ENCODE measurements around the gene SQSTM1.

- TF ChIP-seq, protein P1, sequence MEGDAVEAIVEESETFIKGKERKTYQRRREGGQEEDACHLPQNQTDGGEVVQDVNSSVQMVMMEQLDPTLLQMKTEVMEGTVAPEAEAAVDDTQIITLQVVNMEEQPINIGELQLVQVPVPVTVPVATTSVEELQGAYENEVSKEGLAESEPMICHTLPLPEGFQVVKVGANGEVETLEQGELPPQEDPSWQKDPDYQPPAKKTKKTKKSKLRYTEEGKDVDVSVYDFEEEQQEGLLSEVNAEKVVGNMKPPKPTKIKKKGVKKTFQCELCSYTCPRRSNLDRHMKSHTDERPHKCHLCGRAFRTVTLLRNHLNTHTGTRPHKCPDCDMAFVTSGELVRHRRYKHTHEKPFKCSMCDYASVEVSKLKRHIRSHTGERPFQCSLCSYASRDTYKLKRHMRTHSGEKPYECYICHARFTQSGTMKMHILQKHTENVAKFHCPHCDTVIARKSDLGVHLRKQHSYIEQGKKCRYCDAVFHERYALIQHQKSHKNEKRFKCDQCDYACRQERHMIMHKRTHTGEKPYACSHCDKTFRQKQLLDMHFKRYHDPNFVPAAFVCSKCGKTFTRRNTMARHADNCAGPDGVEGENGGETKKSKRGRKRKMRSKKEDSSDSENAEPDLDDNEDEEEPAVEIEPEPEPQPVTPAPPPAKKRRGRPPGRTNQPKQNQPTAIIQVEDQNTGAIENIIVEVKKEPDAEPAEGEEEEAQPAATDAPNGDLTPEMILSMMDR (IDR thresholded peaks at IDR 0.05): no peak
- TF ChIP-seq EP300 (IDR thresholded peaks at IDR 0.05) (no peak), POLR2A (IDR thresholded peaks at IDR 0.05) (no peak), POLR2AphosphoS5 (IDR thresholded peaks at IDR 0.05) (no peak)
Measured at GRCh38 chr5:179827680-179828079, 7.0 kb downstream of the SQSTM1 start.
